ENCODE measurements around the gene FBXO42. TPM values are rescaled to one million over a fixed set of nuclear protein-coding genes. Genes with fewer than 3 reads are reported as not detected.

FBXO42 gene
- total RNA-seq, 1 donor from 2014 or later: 21.0 TPM

- no peak for TF ChIP-seq CTCF (IDR thresholded peaks at IDR 0.05)
- DNase-seq (no peak), ATAC-seq (no peak)
- peaks cover under 1% of the 10 kb centered on the region for H3K36me3 ChIP-seq
- H3K27me3 ChIP-seq: no peaks in the 10 kb centered on the region
- H3K4me3 ChIP-seq: no peak overlapping the region
- intact Hi-C loops (cut with DNase I): no loop called here
- no peaks in the 10 kb centered on the region for H3K4me1 ChIP-seq
- no peaks in the 10 kb centered on the region for H3K9me3 ChIP-seq
- no peak overlapping the region for H3K27ac ChIP-seq
Observed at GRCh38 chr1:16196874-16197273, 155.4 kb downstream of the FBXO42 start.

Other genes starting within 250 kb of the FBXO42 start
- gene EPHA2, start 196.4 kb downstream of the FBXO42 start, total RNA-seq: 44.8 TPM
- gene ARHGEF19, start 139.8 kb downstream of the FBXO42 start, total RNA-seq: 11.9 TPM
- 11.7 TPM for gene CPLANE2, start 115.3 kb downstream of the FBXO42 start, total RNA-seq
- 110 TPM for gene SZRD1, start 14.8 kb upstream of the FBXO42 start, total RNA-seq
- not detected for gene SPATA21, start 84.9 kb upstream of the FBXO42 start, total RNA-seq
- 78.1 TPM for gene NECAP2, start 88.2 kb upstream of the FBXO42 start, total RNA-seq
- gene RNU1-1, start 161.8 kb upstream of the FBXO42 start, total RNA-seq: 6,622 TPM

Data from upper lobe of right lung (tissue), 1 donor.